Activated naive CD4-positive, alpha-beta T cell treated with anti-CD3 and anti-CD28 coated beads, Interleukin-2, amount 10 ng/mL, durations not matched to agents 7 days and 5 days (primary cell): ENCODE data around the gene TENT5C.

Experiments used
- CTCF ChIA-PET: fragments of 350-600 bp; sonication (Branson Sonifier 250); formaldehyde crosslinking; loops from one replicate; lab custom pipeline; 2021; ENCODE audit warnings: antibody characterized with exemption; lab: Charles Lee
- DNase-seq: peaks from one replicate; pipeline ENCODE4 v3.0.0-alpha.2; 2020
- H3K27ac Mint-ChIP-seq: one replicate; pipeline ENCODE4 v1.8.0; 2021; ENCODE audit warnings: mild to moderate bottlenecking, moderate library complexity, mixed read lengths
- H3K27me3 Mint-ChIP-seq: one replicate; pipeline ENCODE4 v1.8.0; 2021; ENCODE audit warnings: mild to moderate bottlenecking, mixed read lengths
- H3K36me3 Mint-ChIP-seq: one replicate; pipeline ENCODE4 v1.8.0; 2021; ENCODE audit warnings: mixed read lengths
- H3K4me1 Mint-ChIP-seq: one replicate; pipeline ENCODE4 v1.8.0; 2021; ENCODE audit warnings: mixed read lengths
- H3K4me3 Mint-ChIP-seq: one replicate; pipeline ENCODE4 v1.8.0; 2021; ENCODE audit warnings: mild to moderate bottlenecking, moderate library complexity, mixed read lengths
- H3K9me3 Mint-ChIP-seq: one replicate; pipeline ENCODE4 v1.8.0; 2021; ENCODE audit warnings: mixed read lengths

Gene TENT5C

GRCh38 chr1:117671781-117672501 is 66.1 kb downstream of the TENT5C start:
- peaks cover 45% of the 10 kb centered on the region for H3K27me3 Mint-ChIP-seq
- no peak for DNase-seq
- H3K4me1 Mint-ChIP-seq: peaks cover 47% of the 10 kb centered on the region
- H3K4me3 Mint-ChIP-seq: no peak overlapping the region
- CTCF ChIA-PET: interaction anchor here (1.1 to 9.7 kb wide), 5 partner anchors 16 to 159 kb away, joined by 3 to 160 read pairs (median 8); no protein-coding TSS in a partner anchor
- H3K9me3 Mint-ChIP-seq: no peaks in the 10 kb centered on the region
- no peak overlapping the region for H3K27ac Mint-ChIP-seq
- H3K36me3 Mint-ChIP-seq: peaks cover 6% of the 10 kb centered on the region

- Mint-ChIP-seq H3K27ac (no peak overlapping the region), H3K4me3 (no peak overlapping the region), H3K36me3 (peaks cover 3% of the 10 kb centered on the region), H3K27me3 (peaks cover 49% of the 10 kb centered on the region), H3K9me3 (no peaks in the 10 kb centered on the region), H3K4me1 (peaks cover 39% of the 10 kb centered on the region)
- DNase-seq: no peak
- CTCF ChIA-PET: interaction anchor here (1.7 to 9.7 kb wide), 4 partner anchors 17 to 159 kb away, joined by 8 to 160 read pairs (median 16); no protein-coding TSS in a partner anchor
Measured at GRCh38 chr1:117672756-117673155, 66.9 kb downstream of the TENT5C start.

GRCh38 chr1:117673405-117673804 is 67.6 kb downstream of the TENT5C start:
- H3K27me3 Mint-ChIP-seq: peaks cover 56% of the 10 kb centered on the region
- CTCF ChIA-PET: interaction anchor here (0.8 to 9.7 kb wide), 15 partner anchors 7 to 159 kb away, joined by 4 to 160 read pairs (median 7); partner anchors contain the start of gene TENT5C
- peaks cover 33% of the 10 kb centered on the region for H3K4me1 Mint-ChIP-seq
- H3K4me3 Mint-ChIP-seq: no peak overlapping the region
- H3K27ac Mint-ChIP-seq: no peak overlapping the region
- H3K9me3 Mint-ChIP-seq: no peaks in the 10 kb centered on the region
- DNase-seq: no peak
- H3K36me3 Mint-ChIP-seq: no peaks in the 10 kb centered on the region

GRCh38 chr1:117674521-117675400 is 68.9 kb downstream of the TENT5C start:
- peak; percentile 76 for DNase-seq
- Mint-ChIP-seq H3K36me3 (no peaks in the 10 kb centered on the region), H3K27me3 (peaks cover 53% of the 10 kb centered on the region), H3K9me3 (no peaks in the 10 kb centered on the region), H3K4me1 (peaks cover 33% of the 10 kb centered on the region), H3K27ac (no peak overlapping the region), H3K4me3 (no peak overlapping the region)
- CTCF ChIA-PET: interaction anchor here (0.7 to 9.7 kb wide), 26 partner anchors 9 to 221 kb away, joined by 3 to 160 read pairs (median 6); partner anchors contain the start of gene TENT5C

- Mint-ChIP-seq H3K36me3 (no peaks in the 10 kb centered on the region), H3K27ac (no peak overlapping the region), H3K9me3 (no peaks in the 10 kb centered on the region), H3K27me3 (peaks cover 53% of the 10 kb centered on the region), H3K4me3 (no peak overlapping the region), H3K4me1 (peaks cover 29% of the 10 kb centered on the region)
- CTCF ChIA-PET: interaction anchor here (1.0 to 9.7 kb wide), 8 partner anchors 11 to 162 kb away, joined by 3 to 160 read pairs (median 14); partner anchors contain the start of gene TENT5C
- DNase-seq: no peak
Measured at GRCh38 chr1:117675907-117676430, 70.1 kb downstream of the TENT5C start.

GRCh38 chr1:117676615-117677130 is 70.8 kb downstream of the TENT5C start:
- H3K27ac Mint-ChIP-seq: no peak overlapping the region
- H3K27me3 Mint-ChIP-seq: peaks cover 46% of the 10 kb centered on the region
- CTCF ChIA-PET: interaction anchor here (0.8 to 9.7 kb wide), 8 partner anchors 10 to 163 kb away, joined by 3 to 160 read pairs (median 12); no protein-coding TSS in a partner anchor
- H3K9me3 Mint-ChIP-seq: no peaks in the 10 kb centered on the region
- no peaks in the 10 kb centered on the region for H3K36me3 Mint-ChIP-seq
- H3K4me3 Mint-ChIP-seq: no peak overlapping the region
- DNase-seq: no peak
- H3K4me1 Mint-ChIP-seq: peaks cover 27% of the 10 kb centered on the region
